Neural cell (in vitro differentiated cells): Measurements from ENCODE around the gene CORO2A.

Experiments
- CTCF ChIP-seq: fragments of 450-650 bp; IDR thresholded peaks from 2 replicates; pipeline ENCODE4 v1.5.1; 2014; ENCODE audit warnings: antibody characterized with exemption, mild to moderate bottlenecking, moderate library complexity; ENCODE audit not compliant: poor library complexity, severe bottlenecking
- EP300 ChIP-seq: fragments of 450-650 bp; conservative IDR thresholded peaks from 2 replicates; pipeline ENCODE4 v1.6.1; 2014; ENCODE audit warnings: antibody characterized with exemption, mild to moderate bottlenecking, moderate library complexity; ENCODE audit not compliant: poor library complexity, severe bottlenecking
- MXI1 ChIP-seq: fragments of 450-650 bp; conservative IDR thresholded peaks from 2 replicates; pipeline ENCODE4 v1.6.1; 2014; ENCODE audit warnings: antibody characterized with exemption, mild to moderate bottlenecking; ENCODE audit not compliant: poor library complexity, severe bottlenecking

GRCh38 chr9:98130576-98131228 lies 61.7 kb downstream of the CORO2A start:
- no peak for TF ChIP-seq CTCF
- no peak for TF ChIP-seq EP300
- no peak for TF ChIP-seq MXI1
